GM21381 (cell line): Measurements from ENCODE around the gene PEBP1.
"Not testable (repeated sequence)": the region's sequence is repeated elsewhere in the genome, so short reads cannot be mapped to it uniquely, and the experiment has no call there.

Source experiments
- ATAC-seq: cut with Tn5 transposase; IDR thresholded peaks from one replicate; pipeline ENCODE4 v1.9.1; 2021; ENCODE audit warnings: mild to moderate bottlenecking, moderate library complexity; ENCODE audit not compliant: unreplicated experiment

PEBP1 gene

DNA sequence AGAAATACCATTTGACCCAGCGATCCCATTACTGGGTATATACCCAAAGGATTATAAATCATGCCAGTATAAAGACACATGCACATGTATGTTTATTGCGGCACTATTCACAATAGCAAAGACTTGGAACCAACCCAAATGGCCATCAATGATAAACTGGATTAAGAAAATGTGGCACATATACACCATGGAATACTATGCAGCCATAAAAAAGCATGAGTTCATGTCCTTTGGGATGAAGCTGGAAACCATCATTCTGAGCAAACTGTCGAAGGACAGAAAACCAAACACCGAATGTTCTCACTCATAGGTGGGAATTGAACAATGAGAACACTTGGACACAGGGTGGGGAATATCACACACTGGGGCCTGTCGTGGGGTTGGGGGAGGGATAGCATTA lies 6.5 kb upstream of the PEBP1 start:
- not testable (repeated sequence) for ATAC-seq

DNA sequence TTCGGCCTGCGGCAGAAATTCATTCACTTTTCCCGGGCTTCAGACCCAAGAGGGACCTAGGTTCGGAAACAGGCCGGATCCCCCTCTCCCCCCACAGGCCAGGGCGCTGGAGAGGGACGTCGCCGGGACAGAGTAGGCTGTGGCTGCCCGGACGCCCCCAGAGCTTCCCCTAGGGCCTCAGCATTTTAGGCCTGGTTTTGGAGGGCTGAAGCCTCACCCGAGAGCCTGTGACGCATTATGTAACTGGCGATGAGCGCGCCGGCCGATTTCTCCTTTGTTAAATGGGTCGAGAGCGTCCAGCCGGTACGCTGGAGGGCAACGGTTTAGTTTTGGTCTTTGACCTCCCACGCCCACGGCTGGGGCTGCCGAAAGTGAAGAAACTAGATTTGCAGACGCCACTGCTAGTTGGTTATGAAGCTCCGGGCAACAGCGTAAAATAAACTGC lies 657 bp downstream of the PEBP1 start:
- ATAC-seq: peak; percentile 32

DNA sequence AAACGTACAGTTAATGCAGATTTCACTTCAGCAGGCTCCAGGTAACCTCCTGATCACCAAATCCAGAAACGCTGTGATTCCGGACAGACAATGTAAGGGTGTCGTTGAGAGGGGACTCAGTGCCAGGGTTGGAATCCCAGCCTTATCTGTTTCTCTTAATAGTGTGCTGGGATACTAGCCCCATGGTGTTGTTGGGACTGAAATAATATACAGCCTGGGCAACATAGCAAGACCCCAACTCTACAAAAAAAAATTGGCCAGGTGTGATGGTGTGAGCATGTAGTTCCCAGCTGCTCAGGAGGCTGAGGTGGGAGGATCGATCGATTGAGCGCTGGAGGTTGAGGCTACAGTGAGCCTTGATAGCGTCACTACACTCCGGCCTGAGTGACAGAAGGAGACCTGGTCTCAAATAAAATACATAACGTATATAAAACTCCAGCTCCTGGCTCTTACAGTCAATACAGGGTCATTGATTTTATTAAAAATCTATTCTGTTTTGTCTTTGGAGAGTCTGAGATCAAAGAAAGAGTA lies 1.3 kb downstream of the PEBP1 start:
- ATAC-seq: no peak

DNA sequence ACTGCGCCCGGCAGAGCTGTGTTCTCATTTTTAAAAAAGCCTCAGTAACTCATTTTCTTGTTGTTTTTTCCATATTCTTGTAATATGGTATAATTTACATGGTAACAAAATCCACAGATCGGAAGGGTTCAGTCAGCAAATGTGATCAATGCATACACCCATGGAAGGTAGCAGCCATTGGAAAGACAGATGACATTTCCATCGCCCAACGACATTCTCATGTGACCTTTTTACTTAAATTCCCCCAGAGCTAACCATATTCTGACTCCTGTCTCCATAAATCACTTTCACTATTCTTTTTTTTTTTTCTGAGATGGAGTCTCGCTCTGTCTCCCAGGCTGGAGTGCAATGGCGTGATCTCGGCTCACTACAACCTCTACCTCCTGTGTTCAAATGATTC lies 4.9 kb downstream of the PEBP1 start:
- no peak for ATAC-seq

DNA sequence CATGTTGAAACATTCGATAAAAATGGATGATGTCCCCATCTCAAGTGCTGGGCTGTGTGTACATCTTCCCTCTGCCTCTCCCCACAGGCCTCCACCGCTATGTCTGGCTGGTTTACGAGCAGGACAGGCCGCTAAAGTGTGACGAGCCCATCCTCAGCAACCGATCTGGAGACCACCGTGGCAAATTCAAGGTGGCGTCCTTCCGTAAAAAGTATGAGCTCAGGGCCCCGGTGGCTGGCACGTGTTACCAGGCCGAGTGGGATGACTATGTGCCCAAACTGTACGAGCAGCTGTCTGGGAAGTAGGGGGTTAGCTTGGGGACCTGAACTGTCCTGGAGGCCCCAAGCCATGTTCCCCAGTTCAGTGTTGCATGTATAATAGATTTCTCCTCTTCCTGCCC lies 8.6 kb downstream of the PEBP1 start:
- no peak for ATAC-seq

DNA sequence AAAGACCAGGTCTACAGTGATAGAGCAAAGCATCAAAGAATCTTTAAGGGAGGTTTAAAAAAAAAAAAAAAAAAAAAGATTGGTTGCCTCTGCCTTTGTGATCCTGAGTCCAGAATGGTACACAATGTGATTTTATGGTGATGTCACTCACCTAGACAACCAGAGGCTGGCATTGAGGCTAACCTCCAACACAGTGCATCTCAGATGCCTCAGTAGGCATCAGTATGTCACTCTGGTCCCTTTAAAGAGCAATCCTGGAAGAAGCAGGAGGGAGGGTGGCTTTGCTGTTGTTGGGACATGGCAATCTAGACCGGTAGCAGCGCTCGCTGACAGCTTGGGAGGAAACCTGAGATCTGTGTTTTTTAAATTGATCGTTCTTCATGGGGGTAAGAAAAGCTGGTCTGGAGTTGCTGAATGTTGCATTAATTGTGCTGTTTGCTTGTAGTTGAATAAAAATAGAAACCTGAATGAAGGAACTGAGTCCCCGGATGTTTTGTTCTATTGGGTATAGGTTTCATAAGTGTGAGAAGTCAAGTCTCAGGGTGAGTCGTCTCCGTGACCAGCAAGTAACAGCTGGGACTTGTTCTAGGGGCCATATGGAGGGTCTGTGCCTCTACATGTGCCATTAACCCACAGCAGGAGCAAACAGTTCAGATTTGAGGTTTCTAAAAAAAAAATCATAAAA lies 9.3 kb downstream of the PEBP1 start:
- peak; percentile 64 for ATAC-seq

DNA sequence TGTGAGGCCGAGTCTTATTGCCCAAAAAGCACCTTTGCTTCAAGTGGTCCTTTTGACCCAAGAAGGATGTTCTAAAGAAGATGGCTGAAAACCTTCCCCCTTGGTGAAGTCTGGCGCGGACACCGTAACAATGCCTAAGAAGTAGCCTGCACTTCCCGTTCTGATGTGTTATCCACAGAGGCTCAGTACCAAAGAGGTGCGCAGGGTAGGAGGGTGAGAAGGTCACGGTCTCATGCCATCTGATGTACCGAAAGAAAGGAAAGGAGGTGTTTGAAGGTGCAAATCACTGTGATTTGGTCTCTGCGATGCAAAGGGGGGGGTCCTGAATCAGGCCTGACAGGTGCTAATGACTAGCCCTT lies 9.9 kb downstream of the PEBP1 start:
- ATAC-seq: no peak

DNA sequence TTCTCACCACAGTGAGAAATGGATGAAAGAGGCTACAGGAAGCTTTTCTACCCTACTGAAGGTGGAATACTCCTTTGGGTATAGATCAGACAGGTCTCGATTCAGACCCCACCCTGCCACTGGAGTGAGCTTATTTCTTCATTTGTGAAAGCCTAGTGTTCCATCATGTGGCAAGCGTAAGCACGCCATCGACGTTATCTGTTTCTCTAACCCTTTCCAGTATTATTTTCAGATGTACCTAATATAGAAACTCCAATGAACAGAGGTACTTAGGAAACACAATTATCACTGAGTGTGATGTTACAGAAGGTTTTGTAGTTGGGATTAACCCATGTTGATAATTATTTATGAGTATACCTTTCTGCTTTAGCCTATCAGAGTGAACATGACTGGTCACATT lies 12.4 kb downstream of the PEBP1 start:
- no peak for ATAC-seq

DNA sequence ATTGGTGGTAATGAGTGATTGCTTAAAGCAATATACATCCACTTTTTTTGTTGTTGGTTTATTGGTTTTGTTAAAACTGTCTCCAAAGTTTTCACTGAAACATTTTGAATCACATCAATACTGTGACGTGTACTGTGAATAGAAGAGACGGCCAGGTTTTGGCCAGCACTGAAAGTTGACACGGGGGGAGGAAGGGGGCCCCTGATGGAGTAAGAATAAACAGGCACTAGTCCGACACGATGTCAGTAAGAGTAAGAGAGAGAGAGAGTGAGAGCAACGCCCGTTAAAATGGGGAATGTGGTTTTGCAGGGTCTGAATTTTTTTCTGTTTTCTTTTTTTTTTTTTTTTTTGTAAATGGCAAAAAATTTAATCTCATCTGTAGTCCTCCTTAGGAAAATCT lies 14.7 kb downstream of the PEBP1 start:
- no peak for ATAC-seq

DNA sequence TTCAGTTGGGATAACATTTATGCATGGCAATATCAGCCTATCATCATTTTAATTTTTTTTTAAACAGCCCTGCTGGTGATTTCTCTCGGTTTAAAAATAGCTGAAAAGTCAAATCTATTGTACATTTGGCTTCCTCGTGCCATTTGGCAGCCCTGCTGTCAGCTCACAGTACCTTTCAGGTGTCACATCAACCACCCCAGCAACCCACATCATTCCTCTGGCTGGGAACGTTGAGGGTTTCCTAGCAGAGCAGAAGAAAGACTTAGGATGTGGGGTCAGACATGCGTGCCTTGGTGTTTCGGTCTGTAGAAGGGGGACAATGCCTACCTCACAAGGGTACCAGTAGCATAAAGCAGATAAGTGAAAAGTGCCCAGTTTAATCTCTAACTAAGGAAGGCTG lies 15.8 kb downstream of the PEBP1 start:
- ATAC-seq: no peak

DNA sequence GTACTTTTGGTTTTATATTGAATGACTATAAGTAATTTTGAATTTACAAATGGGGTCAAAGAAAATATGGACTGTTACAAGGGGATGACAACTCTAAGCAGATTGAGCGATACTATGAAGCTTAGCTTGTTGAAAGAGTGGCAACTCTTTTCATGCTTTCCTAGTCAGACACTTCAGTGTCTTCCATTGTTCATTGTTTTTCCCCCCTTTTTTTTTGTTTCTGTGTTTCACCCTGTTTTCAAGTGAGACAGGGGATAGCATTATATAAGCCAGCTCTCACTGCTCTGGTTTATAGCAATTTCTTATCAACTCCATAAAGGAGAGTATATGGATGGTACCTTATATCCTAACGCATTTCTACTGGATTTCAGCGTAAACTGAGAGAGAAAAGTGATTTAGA lies 24.6 kb downstream of the PEBP1 start:
- ATAC-seq: no peak

DNA sequence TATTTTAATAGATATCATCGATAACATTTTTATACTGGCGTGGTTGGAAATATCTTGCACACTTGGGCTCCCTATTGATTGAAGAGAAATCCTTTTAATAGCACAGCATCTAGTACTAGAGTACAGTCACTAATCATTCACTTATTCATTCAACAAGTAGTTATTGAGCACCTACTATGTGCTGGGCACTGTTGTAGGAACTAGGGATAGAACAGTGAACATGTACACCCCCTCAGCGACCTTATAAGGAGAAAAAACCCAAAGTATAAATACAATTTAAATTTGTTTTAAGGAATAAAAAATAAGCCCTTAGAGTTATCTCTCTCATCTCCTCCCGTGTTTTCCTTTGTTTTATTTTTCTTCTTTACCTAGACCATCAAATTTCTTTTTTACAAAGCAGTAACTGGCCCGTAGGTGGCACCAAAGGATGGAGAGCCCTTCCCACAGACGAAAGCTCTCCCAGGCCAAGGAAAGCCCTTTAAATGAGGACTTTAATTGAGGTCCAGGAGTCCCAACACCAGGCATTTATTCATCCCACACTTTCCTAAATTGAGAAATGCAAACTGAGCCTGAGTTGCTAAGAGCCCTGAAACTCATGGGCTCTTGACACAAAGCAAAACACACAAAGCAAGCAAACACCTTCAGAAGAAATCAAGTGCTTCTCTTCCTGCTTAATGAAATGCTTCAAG lies 29.0 kb downstream of the PEBP1 start:
- ATAC-seq: no peak

DNA sequence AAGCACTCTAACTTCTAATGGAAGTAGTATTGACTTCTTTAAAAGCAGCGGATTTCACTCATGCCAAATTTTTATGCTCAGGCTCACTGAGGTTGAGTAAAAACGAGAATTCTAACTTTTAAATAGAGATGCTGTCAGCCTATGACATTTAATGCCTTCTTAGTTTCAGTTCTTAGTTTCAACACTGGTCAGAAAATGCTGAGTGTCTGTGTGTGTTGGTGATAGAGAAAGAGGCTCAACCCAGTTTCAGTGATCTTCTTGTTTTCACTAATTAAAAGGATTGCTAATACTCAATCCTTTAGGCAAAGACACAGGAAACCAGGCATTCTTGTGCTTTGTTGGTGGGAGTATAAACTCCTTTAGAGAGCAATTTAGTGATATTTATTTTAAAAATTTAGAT lies 31.0 kb downstream of the PEBP1 start:
- ATAC-seq: peak; percentile 97

DNA sequence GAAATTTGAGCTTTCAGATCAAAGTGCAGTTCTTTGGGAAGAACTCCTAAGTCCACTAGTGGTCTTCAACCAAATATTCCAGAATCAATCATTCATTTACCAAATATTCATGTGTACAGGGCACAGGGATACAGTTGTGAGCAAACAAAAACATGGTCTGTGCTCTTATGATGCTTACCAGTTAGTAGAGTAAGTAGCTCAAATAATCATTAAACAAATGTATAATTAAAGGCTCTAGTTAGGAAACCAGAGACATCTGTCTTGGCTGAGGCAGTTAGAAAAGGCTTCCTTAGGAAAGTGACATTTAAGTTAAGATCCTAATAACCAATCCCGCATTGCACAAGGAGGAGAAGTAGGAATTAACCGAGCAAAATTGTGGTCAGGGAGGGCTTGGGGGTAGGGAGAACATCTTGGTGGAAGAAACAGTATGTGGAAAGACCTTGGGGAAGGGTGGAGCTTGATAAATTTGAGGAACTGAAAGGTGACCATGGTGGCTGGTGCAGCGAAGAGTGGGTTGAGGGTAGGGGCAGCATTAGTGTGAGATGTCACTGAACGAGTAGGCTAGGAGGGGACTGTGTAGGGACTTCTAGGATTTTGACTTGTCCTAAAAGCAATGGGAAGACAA lies 40.0 kb downstream of the PEBP1 start:
- ATAC-seq: peak; percentile 89

DNA sequence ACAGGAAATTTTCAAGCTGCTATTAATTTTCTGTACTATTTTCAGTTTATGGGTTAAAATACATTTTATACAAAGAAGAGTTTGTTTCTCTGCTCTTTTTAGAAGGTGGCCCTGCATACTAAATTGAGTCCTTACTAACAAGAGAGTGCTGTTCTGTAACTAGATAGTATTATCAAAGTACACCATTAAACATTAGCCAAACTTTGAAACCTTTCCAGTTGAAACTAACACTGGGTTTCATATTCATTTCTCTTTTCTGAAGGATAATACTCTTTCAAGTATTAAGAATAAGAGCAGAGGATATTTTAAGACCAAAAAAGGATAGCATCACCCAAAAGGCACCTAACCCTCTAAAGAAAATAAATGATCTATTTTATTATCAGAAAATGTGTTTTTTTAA lies 47.2 kb downstream of the PEBP1 start:
- peak; percentile 41 for ATAC-seq

DNA sequence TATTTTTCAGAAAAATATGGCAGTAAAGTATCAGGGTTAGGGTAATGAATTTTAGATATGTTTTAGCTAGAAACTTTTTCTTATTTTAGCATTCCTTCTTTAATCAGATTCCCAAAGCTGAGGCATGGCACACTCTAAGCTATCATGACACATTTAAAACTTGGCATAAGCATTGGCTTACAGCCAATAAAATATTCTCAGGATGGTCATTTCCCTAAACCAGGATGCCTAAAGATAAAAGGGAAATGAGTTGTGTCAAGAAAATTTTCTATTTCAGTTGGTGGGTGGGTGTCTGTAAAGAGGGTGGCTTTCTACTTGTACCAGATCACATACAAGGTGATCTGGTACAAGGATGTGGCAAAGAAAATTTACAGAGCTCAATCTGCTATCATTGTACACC lies 47.8 kb downstream of the PEBP1 start:
- no peak for ATAC-seq

DNA sequence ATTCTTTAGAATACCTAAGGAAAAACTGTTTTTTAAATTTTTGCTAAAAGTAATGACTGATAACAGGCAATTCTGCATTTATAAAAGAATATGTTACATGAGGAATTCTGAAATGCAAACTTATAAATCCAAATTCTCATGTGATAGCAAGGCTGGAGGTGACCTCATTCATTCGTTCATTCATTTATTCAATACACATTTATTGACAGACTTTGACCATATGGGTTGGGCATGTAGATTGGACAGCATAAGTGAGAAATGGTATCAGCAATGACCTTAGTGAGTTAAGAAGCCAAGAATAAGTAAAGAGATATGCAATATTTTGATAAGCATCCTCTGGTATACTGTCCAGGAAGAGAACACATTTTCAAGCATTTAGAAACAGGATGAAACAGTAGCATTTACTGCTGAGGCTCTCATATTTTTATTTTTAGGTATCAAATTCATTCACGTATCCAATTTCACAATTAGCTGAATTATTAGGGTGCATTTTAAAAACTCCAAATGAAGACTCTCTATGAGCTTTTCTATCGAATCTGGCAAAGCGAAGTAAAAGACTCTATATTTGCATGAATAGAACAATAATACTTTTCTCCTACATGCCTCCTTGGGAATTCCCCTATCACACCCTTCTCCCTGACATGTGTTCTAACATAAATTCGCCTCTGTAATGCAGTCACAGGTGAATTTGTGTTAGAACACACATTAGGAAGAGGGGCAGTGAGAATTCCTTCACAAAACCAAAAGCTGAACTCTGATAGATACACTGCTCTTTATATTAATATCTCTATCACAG lies 49.9 kb downstream of the PEBP1 start:
- ATAC-seq: no peak

DNA sequence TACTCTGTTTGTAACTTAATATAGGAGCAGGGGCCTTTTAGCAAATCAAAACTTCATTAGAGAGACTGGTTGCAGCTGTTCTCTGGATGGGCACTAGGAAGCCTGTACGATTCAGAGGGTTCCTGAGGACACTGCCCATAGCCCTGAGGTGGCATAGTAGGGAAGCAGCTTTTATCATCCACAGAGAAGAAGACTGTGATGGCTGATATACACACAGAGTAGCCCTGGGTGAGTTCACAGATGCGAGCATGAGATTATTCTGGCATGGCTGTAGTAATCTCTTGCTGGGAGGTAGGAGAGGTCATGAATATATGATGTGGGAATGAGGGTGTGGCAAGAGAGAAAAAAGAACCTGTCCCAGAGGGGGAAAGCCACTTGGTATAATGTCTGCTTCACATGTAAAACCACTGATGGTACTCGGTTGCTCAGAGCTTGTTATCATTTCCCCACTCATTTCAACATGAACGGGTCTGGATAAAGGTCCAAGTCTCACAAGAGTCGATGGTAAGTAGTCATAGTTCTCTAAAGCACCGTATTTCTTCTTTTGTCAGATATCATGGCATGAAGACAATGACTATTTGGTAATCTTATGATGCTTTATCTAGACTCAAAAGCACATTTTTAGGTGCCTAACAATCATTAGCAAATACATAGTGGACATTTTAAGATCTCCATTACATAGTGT lies 52.0 kb downstream of the PEBP1 start:
- no peak for ATAC-seq

DNA sequence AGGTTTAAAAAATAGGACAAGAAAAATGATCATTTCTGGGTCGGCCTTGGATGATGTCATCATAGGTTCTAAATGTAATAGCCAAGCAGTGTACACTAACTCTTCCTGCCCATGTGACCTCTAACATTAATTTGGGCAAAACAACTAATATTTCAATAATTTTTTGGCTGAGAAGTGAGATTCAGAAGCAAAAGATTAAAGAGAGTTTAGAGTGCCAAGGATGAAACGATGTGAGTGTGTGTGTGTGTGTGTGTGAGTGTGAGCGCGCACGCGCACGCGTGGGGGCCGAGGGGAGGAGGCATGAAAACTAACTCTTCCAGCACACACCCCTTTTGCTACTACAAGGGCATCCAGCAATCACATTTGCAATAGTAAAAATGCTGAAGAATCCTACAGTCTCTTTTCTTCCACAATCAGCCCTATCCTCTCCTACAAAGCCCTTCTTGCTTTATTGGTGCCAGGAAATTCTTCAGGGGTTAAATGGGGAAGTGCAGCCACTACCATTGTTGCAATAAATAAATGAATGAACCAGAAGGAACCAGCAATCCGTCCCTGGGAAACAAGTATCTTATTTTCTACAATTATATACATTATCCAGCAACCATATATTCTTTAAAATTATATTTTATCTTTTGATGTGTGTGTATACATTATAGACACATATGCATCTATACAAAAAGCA lies 52.9 kb downstream of the PEBP1 start:
- no peak for ATAC-seq

DNA sequence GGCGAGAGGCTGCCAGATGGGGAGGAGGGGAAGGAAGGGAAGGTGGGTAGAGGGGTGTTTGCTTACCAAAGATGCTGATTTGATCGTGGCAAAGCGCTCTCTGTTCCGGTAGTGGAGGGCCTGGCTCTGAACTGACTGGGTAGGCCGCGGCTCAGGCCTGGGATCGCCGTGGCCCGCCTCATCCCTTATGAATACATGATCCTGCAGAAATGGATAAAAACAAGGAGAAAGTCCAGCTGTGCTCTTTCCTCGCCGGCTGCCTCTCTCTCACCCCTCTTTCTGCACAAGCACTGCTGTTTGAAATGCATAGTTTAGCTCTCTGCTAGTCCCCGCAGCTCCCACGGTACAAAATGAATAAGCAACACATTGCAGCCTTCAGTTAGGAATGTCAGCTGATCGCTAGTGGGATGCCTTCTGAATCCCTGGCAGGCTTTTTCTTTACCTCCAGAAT lies 53.8 kb downstream of the PEBP1 start:
- ATAC-seq: no peak
